GM19372 (cell line): ENCODE data around the gene EDN1.

Source experiments
- ATAC-seq: cut with Tn5 transposase; IDR thresholded peaks from one replicate; pipeline ENCODE4 v1.9.1; 2021; ENCODE audit warnings: mild to moderate bottlenecking, low read depth, moderate library complexity; ENCODE audit not compliant: unreplicated experiment

EDN1 gene

DNA sequence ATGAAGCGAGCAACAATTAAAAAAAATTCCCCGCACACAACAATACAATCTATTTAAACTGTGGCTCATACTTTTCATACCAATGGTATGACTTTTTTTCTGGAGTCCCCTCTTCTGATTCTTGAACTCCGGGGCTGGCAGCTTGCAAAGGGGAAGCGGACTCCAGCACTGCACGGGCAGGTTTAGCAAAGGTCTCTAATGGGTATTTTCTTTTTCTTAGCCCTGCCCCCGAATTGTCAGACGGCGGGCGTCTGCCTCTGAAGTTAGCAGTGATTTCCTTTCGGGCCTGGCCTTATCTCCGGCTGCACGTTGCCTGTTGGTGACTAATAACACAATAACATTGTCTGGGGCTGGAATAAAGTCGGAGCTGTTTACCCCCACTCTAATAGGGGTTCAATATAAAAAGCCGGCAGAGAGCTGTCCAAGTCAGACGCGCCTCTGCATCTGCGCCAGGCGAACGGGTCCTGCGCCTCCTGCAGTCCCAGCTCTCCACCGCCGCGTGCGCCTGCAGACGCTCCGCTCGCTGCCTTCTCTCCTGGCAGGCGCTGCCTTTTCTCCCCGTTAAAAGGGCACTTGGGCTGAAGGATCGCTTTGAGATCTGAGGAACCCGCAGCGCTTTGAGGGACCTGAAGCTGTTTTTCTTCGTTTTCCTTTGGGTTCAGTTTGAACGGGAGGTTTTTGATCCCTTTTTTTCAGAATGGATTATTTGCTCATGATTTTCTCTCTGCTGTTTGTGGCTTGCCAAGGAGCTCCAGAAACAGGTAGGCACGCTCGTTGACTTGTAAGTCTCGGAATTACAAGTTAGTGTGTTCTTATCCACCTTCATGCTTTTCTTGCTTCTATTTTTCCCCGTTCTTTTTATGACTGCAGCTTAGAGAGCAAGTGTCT lies at the start of gene EDN1:
TSS of gene EDN1 (plus strand) at position 429 of the 888 bp plus-strand sequence. CDS start at position 698, 269 bp downstream.
- ATAC-seq = peak; percentile 78

DNA sequence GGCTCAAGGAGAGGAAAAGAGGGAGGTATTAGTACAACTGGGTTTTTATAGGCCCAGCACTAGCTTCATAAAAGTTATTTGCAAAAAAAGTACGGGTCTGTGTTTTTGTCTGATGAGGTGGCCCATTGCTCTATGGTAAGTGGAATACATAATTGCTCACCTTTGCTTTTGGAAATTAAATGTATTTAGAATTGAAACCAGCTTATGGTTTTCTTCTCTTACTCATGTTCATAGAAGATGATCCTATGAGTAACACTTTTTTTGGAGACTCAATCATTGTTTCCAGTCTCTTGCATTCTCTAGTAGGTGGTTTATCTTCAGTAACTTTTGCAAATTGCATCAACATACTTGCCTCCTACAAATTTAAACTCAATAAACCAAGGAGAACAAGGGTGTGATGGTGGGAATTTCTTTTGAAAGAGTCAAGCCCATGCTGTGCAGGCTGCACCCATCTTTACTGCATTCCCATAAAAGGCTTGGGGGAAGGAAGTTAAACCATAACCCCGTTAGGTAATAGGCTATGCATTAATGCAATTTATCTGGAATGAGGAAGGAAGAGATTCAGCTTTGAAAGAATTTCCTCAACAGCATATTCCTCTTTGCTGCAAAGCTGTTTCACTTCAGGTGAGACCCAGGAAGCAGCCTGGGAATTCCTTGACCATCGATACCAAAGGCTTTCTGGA lies 48.5 kb upstream of the EDN1 start:
- no peak for ATAC-seq

DNA sequence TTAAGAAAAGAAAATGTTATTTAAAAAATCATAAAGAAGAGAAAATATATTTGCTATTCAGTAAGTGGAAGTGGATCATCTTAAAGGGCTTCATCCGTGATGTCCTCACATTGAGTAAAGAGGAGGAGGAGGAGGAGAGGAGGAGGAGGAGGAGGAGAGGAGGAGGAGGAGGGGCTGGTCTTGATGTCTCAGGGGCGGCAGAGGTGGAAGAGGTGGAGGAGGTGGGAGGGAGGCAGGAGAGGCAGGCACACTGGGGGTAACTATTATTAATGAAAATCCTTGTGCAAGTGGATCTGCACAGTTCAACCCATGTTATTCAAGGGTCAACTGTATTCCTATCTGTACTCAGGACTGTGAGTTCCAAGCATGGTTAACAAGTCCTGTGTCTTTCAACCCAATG lies 47.0 kb upstream of the EDN1 start:
- ATAC-seq = no peak

DNA sequence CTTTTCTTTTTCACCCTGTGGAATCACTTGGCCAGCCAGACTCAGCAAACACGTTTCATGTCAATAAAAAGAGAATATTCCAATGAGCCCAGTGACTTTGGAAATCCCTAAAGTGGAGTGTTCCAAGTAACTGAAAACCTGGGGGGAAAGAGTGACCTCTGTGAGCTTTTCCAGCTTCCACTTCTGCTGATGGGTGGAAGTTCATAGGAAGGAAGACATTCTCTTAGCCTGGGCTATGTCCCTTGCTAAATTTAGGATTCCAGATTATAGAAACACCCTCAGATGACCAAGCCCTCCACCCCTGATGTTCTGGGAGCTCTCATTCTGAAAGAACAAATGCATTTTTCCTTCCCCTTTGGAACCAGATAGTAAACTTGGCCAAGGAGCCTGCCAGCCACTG lies 44.8 kb upstream of the EDN1 start:
- no peak for ATAC-seq

DNA sequence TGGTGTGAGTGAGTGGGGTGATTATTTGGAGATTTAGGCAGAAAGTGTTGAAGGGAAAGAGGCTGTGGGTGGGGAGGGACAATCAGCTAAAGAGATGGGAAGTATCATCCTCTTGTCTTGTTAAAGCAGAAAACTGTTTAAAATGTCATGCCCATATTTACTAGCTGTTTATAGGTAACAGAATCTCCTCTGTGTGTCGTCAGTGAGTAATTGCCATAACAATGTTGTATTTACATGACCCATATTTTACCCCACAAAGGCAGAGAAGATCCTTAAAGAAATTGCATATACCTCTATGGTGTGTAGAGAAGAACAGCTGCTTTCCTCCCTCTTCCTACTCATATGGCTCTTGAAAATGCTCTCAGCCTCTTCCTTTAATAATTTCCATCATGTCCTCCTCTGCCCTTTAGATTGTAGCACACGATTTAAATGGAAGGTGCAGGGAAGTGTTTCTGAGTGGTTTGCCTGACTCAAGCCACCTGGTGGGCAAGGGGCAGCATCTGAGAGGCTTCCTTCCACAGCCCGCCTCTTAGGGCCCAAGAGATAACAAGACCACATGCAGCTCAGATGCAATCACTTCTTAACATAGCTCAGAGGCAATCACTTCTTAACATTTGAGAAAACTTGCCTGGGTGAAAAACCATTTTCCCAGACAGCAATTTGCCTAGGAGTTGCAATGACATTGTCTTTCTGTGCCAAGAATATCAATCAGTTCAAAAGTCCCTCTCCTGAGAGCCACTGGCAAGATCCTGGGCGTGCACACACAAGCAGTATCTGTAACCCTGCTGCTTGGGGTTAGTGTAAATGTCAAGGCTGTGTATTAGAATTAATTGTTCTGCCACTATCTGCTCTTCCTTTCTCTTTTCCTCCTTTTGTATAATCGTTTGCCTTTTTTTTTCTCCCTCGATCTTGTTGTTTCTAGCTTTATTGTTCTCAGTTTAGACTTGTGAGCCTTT lies 44.1 kb upstream of the EDN1 start:
- ATAC-seq = no peak

DNA sequence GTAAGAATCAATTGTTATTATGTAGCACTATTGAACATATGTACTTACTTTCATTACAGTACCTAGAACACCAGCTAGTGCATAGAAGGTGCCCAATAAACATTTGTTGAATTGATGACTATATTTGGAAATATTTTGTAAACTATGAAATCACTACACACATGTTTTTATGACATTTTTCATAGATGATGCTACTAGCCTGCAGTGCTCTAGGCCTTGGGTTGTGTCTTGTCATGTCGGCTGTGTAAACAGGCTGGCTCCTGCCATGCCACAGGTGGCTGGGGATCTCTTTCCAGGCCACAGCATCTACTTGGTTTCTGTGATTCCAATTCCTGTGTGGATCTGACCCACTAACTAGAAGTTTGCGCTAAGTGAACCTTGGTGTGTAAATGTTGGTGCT lies 43.3 kb upstream of the EDN1 start:
- no peak for ATAC-seq

DNA sequence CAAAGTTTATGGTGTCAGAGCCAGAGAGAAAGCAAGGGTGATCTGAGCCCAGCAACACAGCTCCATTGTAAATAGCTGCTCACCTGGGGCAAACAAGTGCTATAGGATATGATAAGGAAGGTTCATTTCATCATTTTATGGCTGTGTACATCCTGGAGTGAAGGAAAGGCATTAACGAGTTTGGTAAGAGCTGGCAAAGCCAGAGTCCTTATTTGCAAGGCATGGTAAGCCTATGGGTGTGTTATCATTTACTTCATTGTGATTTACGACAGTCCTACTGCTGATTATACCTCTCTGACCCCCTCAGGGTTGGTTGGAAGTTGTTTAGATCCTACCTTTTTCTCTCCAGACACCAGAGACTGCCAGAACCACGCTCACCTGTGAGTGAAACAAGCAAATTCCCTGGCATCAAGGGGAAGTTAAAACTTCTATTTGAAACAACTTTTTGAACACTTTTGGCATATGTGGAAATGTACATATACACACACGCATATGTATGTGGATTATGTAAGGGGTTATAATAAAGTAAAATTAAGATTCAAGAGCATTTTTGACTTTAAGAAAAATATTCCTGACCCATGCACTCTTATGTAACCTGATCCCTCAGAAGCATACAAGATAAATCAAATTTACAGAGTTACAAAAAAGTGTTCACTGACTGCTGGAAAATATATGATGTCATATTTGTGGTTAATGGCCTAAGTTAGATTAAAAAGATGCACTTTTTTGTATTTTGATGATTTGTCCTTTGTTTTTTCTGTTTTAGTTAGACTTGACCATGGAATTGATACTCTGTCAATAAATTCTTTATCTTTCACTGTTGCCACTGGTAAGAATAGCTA lies 40.4 kb upstream of the EDN1 start:
- no peak for ATAC-seq

DNA sequence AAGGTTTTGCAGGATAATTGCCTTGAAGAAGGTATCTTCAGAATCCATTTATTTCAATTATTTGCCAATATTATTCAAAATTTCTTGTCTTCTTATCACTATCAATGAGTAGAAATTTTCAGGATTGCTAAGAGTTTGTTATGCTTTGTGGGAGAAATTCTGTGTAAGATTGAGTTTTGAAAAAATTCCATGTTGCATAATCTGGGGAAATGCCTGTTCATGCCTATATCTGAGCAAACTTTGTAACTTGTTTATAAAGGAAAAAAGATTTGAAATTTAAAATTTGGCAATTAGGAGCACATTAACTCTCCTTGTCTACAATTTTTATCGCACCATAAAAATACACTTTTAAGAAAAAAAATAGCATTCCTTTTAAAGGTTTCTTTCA lies 39.8 kb upstream of the EDN1 start:
- no peak for ATAC-seq

DNA sequence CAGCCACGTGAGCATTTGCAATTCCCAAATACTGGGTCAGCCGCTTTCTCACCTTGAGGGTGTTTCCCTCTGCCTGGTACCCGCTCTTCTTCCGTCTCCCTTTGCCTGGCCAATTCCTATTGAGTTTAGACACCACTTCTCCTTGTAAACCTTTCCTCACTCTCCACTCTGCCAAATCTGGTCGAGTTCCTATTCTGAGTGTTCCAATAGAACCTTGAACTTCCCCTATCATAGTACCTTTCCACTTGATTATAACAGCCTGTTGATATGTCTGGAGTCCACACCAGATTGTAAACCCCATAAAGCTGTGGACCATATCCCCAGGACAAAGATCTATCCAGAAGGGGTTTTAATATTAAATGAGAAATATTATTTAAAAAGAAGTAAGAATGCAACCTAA lies 36.0 kb upstream of the EDN1 start:
- no peak for ATAC-seq

DNA sequence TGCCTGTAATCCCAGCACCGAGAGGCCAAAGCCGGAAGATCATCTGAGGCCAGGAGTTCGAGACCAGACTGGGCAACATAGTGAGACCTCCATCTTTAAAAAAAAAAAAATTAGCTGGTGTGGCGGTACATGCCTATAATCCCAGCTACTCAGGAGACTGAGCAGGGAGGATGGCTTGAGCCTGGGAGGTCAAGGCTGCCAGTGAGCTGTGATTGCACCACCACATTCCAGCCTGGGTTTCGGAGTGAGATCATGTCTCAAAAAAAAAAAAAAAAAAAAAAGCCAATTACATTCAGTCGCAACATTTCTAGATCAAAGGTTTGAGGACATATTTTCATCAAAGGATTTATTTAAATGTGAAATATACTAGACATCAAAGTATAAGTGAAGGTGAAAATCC lies 32.0 kb upstream of the EDN1 start:
- ATAC-seq = no peak

DNA sequence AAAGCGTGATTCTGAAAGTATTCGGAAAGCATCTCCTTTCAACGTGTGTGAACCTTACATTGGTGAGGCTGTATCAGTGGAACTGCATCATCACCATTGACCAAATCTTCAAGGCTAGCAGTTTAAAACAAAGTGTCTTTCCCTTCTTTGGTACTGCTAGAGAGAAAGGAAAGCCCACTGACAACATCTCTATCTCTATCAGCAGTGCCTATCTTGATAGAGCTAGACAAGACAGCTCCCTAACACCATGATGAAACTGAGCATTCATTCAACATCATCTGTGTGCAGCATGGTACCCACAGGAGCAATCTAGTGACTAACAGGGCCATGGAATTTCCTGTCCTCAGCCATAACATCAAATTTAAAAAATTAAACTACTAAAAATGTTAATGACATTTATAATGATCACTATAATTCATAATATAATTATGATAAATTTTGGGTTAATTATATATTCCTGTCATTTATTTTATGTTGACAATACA lies 31.5 kb upstream of the EDN1 start:
- no peak for ATAC-seq

DNA sequence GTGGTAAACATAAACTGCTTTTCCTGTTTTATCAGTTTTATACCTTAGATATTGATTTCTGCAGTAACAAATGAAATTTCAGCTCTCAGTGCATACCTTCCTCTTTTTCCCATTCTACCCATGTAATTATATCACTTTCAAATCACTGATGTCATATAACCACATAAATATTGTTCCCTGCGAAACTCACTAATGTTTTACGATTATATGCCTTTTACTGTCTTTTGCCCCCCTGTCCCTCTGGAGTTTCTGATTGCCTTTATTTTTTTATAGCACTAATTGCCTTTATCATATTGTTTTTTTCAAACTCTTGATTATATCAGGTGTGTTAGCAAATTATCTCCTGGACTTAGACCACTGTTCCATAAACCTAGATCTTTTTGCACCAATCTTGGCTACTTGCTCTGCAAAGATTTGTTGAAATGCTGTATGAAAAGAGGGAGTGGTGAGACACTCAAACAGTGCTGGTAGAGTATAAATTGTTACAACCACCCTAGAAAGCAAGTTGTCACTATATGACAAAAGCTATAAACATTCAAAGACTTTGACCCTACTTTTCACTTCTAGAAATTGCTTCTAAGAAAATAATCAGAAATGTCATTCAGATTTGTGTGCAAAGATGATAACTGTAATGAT lies 29.6 kb upstream of the EDN1 start:
- ATAC-seq = no peak

DNA sequence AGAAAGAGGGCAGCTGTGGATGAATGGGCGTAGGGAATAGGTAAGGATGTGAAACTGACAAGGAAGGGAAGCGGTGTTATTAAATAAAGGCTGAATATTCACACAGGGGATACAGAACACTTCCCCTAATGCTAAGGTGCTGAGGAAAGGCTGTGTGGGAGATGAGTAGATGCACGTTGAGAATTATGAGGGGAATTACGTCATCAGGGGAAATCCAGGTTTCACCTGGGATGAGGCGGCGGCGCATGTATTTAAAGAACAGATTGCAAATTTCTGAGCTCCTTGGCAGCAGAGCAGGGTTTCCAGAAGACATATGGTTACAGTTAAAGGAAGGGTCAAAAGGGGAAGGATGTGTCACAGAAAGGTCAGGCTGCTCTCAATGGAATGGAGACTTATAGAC lies 28.7 kb upstream of the EDN1 start:
- ATAC-seq = no peak

DNA sequence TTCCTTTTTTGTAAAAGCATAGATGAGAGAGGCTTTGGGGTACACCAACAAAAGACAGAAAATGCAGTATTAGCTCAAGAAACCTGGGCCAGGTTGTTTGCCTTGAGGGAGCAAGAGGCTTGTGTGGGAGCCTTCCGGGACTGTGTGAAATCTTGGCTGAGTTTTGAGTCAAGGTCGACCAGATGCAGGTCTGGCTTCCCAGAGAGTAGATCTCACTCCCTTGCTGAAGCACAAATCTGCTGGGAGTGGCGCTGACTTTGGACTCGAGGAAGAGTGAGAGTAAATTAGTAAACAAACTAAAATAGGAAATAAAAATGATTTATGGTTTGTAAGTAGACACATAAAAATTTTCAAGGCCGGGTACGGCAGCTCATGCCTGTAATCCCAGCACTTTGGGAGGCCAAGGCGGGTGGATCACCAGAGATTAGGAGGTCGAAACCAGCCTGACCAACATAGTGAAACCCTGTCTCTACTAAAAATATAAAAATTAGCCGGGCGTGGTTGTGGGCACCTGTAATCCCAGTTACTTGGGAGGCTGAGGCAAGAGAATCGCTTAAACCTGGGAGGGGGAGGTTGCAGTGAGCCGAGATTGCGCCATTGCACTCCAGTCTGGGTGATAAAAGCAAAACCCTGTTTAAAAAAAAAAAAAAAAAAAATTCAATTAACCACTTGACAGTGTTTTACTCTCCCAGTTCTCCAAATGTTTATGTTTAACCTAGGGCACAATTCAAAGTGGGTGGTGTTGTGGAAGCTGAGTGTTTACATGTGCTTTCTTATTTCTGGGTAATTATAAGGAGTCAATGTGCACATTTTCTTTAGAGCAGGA lies 27.7 kb upstream of the EDN1 start:
- no peak for ATAC-seq

DNA sequence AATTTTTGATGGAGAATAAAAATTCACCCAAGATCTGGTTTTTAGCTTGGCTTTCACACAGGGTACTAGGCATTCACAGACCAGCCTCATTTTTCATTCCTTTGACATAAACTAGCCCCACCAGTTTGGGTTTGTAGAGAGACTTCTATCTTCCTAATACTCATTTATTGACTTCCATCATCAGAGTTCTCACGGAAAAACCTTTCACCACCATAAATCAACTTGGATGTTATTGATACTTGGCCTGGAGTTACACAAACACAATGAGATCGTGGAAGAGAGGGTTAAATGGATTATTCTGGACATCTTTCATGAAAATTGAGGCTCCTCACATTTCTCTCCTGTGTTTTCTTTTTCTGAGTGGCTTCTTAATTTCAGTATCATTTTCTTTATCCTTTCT lies 26.8 kb upstream of the EDN1 start:
- ATAC-seq = no peak

DNA sequence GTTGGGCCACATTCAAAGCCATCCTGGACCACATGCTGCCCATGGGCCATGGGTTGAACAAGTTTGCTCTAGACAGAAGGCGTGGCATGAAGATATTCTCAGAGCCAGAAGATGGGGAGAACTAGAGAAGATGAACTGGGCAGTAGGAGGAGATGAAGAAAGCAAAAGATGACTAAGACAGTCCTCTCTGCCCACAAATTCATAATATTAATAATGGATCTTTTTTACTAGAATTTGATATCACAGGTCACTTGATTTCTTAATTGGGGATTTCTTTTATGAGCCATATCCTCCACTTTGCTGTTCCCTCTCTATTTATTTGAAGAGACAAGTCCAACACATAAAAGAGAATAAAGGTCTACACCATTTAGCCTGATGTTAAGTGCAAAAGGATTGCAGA lies 25.5 kb upstream of the EDN1 start:
- no peak for ATAC-seq

DNA sequence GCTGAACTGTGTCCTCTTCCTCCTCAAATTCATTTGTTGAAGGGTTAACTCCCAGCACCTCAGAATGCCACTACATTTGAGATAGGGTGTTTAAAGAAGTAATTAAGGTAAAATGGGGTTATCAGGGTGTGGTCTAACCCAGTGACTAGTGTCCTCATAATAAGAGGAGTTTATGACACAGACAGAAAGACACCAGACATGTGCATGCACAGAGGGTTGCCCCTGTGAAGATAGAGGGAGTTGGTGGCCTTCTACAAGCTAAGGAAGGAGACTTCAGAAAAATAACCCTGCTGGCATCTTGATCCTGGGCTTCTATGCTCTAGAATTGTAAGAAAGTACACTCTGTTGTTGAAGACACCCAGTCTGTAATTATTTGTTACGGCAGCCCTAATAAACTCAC lies 24.9 kb upstream of the EDN1 start:
- ATAC-seq = no peak

DNA sequence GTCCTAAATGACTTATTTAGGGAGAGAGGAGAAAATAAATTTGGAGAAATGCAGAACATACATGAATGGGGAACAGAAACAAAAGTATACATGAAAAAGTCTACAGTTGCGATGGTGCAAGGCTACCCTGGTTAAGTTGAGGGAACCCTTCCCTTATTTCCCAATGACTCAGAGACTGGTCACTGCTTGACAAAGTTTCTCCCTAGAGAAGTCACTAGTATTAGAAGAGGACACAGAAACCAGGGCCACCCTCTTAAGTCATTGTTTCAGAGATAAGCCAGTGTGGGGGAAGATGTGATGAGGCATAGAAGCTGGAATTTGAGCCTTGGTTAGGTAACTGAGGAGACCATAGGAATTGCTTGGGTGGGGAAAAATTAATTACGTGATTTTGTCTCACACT lies 24.4 kb upstream of the EDN1 start:
- no peak for ATAC-seq

DNA sequence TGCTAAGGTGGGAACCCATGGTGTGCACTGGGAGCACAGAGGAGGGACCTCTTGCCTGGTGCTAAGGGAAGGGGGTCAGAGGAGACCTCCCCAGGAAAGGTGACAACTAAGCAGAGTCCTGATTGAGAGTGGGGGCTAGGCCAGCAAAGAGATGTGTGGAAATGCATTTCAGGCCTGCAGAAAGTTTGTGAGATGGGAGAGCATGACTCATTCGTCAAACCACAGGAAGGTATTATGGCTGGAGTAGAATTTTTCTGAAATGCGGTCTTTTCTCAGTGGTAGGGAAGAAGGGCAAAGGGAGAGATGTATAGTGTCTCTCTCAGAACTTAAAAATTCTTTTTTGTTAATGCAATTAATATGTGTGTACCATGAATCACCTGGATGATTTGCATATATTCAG lies 23.6 kb upstream of the EDN1 start:
- no peak for ATAC-seq
